HG02884 (cell line): ENCODE results near the gene URB1.
"Not testable (repeated sequence)": the region's sequence is repeated elsewhere in the genome, so short reads cannot be mapped to it uniquely, and the experiment has no call there.

ENCODE experiments used
- ATAC-seq: cut with Tn5 transposase; IDR thresholded peaks from one replicate; pipeline ENCODE4 v1.9.1; 2021; ENCODE audit warnings: mild to moderate bottlenecking, moderate library complexity; ENCODE audit not compliant: unreplicated experiment

The URB1 gene

GRCh38 chr21:32411350-32412161, 18.7 kb upstream of the URB1 start:
- ATAC-seq = no peak

DNA sequence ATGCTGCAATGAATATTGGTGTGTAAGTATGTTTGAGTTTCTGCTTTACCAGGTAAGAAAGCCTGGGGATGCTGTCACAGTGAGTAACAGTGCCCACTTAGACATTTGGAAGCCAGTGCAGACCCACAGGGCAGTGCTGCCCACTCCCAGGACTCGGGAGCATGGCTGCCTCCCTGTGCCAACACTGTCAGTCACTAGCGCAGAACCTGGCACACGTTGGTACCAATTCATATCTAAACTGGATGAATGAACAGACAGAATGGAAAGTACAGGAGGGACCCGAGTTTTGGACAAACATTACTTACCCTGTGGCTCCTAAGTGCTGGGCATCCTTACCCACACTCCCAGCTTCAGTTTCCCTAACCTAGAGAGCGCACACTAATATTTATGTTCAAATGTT, 18.1 kb upstream of the URB1 start:
- no peak for ATAC-seq

DNA sequence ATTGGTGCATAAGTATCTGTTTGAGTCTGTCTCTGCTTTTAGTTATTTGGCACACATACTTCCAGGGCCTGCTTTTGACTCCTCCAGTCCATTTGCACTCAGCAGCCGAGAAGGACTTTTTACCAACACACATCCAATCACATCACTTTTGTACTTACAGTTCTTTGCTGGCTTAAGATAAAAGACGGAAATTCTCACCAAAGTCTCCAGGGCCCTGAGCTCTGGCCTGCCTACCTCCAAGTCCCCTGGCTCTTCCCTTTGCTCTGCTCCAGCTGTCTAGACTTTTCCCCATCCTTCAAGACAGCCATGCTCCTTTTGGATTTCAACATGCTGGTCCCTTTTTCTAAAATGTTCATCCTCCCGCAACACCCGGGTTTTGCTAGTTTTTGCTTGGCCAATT, 17.5 kb upstream of the URB1 start:
- no peak for ATAC-seq

DNA sequence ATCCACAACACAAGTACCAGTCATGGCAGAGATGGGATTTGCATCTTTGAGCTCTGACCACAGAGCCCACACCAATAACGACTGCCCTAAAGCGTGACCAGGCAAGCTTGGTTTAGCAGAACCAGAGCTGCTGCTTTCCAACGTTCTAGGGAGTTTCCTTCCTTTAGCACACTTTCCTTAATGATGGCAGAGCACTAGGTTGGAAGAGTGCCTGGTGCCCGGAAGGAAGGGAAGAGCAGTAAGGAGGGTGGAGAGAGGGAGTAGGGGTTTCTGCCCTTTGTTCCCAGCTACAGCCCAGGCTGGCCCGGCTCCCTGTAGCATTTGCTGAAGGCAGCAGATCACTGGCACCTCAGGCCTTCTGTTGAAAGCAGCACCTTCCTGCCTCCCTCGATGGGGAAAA, 13.6 kb upstream of the URB1 start:
- ATAC-seq = no peak

GRCh38 chr21:32403201-32403777, 10.5 kb upstream of the URB1 start:
- no peak for ATAC-seq

- no peak for ATAC-seq
Measured at GRCh38 chr21:32393677-32394001, 827 bp upstream of the URB1 start.

- ATAC-seq = peak; percentile 31
Measured at GRCh38 chr21:32392299-32392879, 423 bp downstream of the URB1 start.

DNA sequence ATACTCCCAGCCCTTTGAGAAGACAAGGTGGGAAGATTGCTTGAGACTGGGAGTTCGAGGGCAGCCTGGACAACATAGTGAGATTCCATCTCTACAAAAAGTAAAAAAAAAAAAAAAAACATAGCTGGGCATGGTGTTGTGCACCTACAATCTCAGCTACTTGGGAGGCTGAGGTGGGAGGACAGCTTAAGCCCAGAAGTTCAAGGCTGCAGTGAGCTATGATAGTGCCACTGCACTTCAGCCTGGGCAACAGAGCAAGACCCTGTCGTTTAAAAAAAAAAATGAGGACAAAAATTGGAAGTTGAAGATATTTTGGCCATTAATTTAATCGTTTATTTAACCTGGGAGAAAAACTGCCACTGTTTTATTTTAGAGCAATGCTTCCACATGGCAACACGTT, 1.1 kb downstream of the URB1 start:
- no peak for ATAC-seq

DNA sequence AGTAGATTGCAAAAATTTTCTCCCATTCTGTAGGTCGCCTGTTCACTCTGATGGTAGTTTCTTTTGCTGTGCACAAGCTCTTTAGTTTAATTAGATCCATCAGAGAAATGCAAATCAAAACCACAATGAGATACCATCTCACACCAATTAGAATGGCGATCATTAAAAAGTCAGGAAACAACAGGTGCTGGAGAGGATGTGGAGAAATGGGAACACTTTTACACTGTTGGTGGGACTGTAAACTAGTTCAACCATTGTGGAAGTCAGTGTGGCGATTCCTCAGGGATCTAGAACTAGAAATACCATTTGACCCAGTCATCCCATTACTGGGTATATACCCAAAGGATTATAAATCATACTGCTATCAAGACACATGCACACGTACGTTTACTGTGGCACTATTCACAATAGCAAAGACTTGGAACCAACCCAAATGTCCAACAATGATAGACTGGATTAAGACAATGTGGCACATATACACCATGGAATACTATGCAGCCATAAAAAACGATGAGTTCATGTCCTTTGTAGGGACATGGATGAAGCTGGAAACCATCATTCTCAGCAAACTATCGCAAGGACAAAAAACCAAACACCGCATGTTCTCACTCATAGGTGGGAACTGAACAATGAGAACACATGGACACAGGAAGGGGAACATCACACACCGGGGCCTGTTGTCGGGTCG, 2.1 kb downstream of the URB1 start:
- not testable (repeated sequence) for ATAC-seq

GRCh38 chr21:32389337-32390015, 3.3 kb downstream of the URB1 start:
- no peak for ATAC-seq

- no peak for ATAC-seq
Measured at GRCh38 chr21:32388306-32388705, 4.5 kb downstream of the URB1 start.

DNA sequence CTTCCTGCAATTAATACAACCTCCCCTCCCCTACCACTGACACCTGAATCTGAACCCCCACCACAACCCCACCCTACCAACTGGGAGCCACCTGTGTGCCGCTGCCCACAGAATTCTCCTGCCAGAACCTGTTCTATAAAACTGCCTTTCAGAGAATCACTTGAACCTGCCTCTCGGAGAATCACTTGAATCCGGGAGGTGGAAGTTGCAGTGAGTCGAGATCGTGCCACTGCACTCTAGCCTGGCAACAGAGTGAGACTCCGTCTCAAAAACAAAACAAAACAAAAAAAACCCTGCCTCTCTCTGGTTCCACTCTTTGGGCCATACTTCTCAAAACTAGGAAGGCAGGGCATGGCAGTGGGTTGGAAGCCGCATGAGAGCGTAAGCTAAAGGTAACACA, 5.7 kb downstream of the URB1 start:
- no peak for ATAC-seq

GRCh38 chr21:32386195-32386870, 6.5 kb downstream of the URB1 start:
- no peak for ATAC-seq

GRCh38 chr21:32383812-32384211, 9.0 kb downstream of the URB1 start:
- ATAC-seq = no peak

DNA sequence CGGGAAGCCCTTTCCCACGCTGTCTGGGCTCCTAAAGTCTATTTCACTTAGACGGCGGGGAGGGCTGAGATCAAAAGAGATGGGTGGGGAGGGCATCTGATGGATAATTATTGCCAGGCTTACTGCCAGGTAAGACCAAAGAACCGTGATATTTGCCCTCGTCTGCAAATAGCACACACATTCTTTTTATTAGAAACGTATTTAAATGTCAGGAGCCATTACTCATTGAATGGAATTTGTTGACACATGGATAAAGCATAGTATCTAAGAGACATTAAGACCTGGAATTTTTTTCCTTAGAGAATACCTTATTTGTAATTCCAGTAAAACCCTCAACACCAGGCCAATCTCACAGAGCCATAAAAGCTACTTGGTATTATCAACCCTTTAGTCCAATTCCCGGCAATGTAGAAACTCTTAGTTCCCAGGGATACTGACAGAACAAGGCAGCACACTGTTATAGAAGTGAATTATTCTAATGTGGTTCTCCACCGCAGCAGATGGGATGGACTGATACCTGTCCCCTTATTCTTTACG, 10.6 kb downstream of the URB1 start:
- no peak for ATAC-seq

DNA sequence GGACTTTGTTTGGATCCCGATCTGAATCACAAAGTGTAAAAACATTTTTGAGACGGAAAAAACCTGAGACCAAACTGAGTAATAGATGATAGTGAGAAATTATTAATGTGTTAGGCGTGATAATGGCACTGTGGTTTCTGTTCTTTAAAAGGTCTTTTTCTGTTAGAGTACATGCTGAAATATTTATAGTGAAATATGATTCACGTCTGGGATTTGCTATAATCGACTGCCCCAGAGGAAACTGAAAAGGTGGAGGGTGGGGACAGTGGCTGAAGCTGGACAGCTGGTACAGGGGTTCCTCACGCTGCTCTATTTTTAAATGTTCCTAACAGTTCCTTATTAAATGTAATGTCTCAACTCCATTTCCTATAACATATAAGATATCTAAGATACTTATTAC, 11.2 kb downstream of the URB1 start:
- ATAC-seq = no peak

- ATAC-seq = no peak
Measured at GRCh38 chr21:32380940-32381339, 11.9 kb downstream of the URB1 start.

DNA sequence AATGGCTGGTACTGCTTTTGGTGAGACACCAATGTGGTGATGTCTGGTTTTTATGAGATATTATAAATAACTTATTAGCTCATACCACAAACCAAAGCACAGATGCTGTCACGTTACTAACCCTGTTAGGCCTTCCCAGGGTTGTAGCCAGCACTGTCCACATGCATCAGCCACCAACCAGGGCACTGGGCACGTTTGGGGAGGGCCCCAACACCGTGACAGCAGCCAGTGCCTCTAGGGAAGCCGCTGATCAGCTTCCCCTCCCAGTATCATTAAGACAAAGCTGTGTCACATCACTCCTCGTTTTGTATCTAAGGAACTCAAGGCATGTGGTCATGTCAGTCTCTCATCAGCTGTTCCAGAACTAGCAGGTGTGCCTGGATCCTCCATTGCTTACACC, 13.9 kb downstream of the URB1 start:
- ATAC-seq = no peak

DNA sequence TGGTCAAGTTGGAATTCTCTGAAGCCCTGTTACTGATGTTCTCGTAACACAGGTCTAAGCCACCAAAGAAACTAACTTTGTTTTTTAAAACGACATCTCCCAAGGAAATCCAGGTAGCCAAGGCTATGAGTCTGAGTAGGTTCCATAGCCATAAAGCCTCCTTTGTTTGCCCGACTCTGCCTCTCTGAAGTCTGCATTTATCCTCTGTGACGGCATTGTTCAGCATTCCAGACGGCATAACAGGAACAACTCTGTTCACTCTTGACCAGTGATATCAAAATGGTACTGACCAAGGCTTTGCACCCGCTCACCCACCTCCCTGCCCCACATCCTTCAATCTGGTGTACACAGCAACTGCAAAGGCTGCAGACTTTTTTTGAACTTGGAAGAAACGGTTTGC, 14.8 kb downstream of the URB1 start:
- ATAC-seq = no peak

DNA sequence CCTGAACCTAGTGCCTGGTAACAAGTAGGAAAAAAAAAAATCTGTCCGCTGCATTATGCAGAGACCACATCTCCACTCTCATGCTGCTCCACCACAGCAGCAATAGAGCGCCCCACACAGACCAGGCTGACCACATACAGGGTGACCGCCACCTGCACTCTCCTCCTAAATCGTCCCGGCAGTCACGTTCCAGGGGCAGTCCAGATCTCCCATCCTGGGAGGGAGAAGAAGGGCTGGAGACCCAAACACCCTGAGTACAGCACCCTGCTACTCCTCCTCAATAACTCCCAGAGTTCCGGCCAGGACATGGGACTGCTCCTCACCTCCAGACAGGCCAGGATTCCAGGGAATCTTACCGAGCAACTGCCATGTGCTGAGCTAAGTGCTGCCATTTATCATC, 15.3 kb downstream of the URB1 start:
- ATAC-seq = no peak

GRCh38 chr21:32372755-32373154, 20.1 kb downstream of the URB1 start:
- no peak for ATAC-seq
